Hepatocyte (in vitro differentiated cells): Measurements from ENCODE around the gene SDF4.

Experiments
- CTCF ChIP-seq: fragments of 200-600 bp; sonication (generic); IDR thresholded peaks from 2 replicates; pipeline ENCODE4 v1.5.1; 2016; ENCODE audit warnings: antibody characterized with exemption, mild to moderate bottlenecking; ENCODE audit not compliant: poor library complexity
- EZH2 ChIP-seq: fragments of 200-600 bp; sonication (generic); IDR thresholded peaks from 2 replicates; pipeline ENCODE4 v1.6.1; 2016; ENCODE audit warnings: antibody characterized with exemption, mild to moderate bottlenecking, borderline replicate concordance

- TF ChIP-seq CTCF (no peak), EZH2 (no peak)
Measured at GRCh38 chr1:1179346-1179982, 52.3 kb downstream of the SDF4 start.
